Stimulated activated CD4-positive, alpha-beta T cell treated with anti-CD3 and anti-CD28 coated beads, TNF-alpha, amount 100 ng/mL, for 24 hours (primary cell): ENCODE data around the gene CSE1L.
"Not testable (repeated sequence)": the region's sequence is repeated elsewhere in the genome, so short reads cannot be mapped to it uniquely, and the experiment has no call there.

Experiments used
- DNase-seq, 3 experiments: peaks; one replicate each; pipeline ENCODE4 v3.0.0-alpha.2; 2020; ENCODE audit warnings: low read depth in 3 of 3

Gene CSE1L

GRCh38 chr20:49123982-49124381 lies 77.9 kb downstream of the CSE1L start:
- DNase-seq, result no peak

DNA sequence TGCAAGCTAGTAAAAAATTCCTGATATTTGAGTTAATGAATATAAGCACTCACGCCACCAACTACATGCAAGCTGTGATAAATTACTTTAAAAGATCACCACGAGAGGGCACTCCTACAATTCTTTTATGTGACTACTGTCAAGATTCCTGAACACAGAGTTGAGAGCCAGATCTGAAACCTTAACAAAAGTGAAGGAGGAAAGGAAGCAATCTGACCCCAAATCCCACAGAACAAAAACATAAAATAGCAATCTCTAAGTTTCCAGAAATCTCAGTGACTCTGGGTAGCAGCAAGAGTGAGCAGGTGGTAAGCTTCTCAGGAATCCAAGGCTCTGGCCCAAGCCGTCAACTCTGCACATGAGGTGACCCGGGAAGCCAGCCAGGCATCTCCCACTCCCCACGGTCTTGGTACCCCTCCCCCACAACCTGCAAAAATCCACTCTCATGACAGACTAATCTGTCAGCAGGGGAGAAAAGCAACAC lies 86.9 kb downstream of the CSE1L start:
- no peak for DNase-seq

GRCh38 chr20:49133571-49133970 lies 87.5 kb downstream of the CSE1L start:
- DNase-seq, result no peak

DNA sequence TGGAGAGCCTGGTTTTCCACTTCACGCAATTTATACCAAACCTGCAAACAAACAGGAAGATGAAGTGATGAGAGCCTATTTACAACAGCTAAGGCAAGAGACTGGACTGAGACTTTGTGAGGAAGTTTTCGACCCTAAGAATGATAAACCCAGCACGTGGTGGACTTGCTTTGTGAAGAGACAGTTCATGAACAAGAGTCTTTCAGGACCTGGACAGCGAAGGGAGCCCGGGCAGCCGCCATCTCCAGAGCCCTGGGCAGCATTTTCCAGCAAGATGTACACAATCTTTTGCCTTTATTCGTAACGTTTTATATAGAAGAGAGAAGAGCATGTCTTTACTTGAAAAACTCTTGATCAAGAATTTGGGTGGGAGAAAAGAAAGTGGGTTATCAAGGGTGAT lies 88.7 kb downstream of the CSE1L start:
- not testable (repeated sequence) for DNase-seq

- no peak for DNase-seq
Observed at GRCh38 chr20:49136817-49137571, 90.9 kb downstream of the CSE1L start.

- DNase-seq, result no peak
Observed at GRCh38 chr20:49138431-49138830, 92.3 kb downstream of the CSE1L start.

GRCh38 chr20:49140411-49140810 lies 94.3 kb downstream of the CSE1L start:
- no peak for DNase-seq

- DNase-seq, result no peak
Observed at GRCh38 chr20:49140834-49141233, 94.7 kb downstream of the CSE1L start.
